Mucosa of gallbladder (tissue), 1 donor: ENCODE results near the gene CDC123. TPM values are rescaled to one million over a fixed set of nuclear protein-coding genes. Genes with fewer than 3 reads are reported as not detected.
A peak's percentile ranks its signal among the peaks of the same experiment; 100 is the strongest.

ENCODE experiments used
- DNase-seq: peaks from one replicate; pipeline ENCODE4 v3.0.0-alpha.2; 2020; ENCODE audit warnings: low spot score
- total RNA-seq: library from RNA; stranded (reverse); gene quantifications from one replicate; pipeline ENCODE4 v1.2.1, GENCODE V29; 2021
- donor health status: DM: no; HTN: no; CAD: no.

Gene CDC123
- total RNA-seq, 1 donor from 2014 or later = 39.4 TPM

- peak; percentile 66 for DNase-seq
These were observed 103.4 kb downstream of the CDC123 start for GRCh38 chr10:12299222-12299965.

Other genes with a start within 250 kb of the CDC123 start
- 15.8 TPM for gene UPF2, start 153.4 kb upstream of the CDC123 start, total RNA-seq
- gene DHTKD1, start 127.2 kb upstream of the CDC123 start, total RNA-seq = 22.3 TPM
- 8.7 TPM for gene SEC61A2, start 66.5 kb upstream of the CDC123 start, total RNA-seq
- gene NUDT5, start 297 bp upstream of the CDC123 start, total RNA-seq = 32.8 TPM
- gene CAMK1D, start 153.4 kb downstream of the CDC123 start, total RNA-seq = 19.4 TPM